HK-2 (cell line): ENCODE measurements around the gene FSTL3.
A peak's percentile ranks its signal among the peaks of the same experiment; 100 is the strongest.
"Not testable (repeated sequence)": the region's sequence is repeated elsewhere in the genome, so short reads cannot be mapped to it uniquely, and the experiment has no call there.

Experiments
- DNase-seq: peaks from one replicate; pipeline ENCODE4 v3.0.0-alpha.2; 2018; ENCODE audit not compliant: unreplicated experiment

Gene FSTL3

GRCh38 chr19:676339-677105, at the start of gene FSTL3:
TSS of gene FSTL3 (plus strand) at chr19:676392. CDS start at chr19:676424, 32 bp downstream.
- DNase-seq: peak; percentile 60

DNA sequence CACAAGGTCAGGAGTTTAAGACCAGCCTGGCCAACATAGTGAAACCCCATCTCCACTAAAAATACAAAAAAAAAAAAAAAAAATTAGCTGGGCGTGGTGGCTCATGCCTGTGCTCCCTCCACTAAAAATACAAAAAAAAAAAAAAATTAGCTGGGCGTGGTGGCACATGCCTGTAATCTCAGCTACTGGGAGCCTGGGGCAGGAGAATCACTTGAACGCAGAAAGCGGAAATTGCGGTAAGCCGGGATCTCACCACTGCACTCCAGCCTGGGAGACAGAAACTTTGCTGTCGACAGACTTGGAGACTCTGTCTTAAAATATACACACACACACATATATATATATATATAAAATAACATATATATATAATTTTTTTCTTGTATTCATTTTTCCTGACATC, 49.6 kb upstream of the FSTL3 start:
- not testable (repeated sequence) for DNase-seq

DNA sequence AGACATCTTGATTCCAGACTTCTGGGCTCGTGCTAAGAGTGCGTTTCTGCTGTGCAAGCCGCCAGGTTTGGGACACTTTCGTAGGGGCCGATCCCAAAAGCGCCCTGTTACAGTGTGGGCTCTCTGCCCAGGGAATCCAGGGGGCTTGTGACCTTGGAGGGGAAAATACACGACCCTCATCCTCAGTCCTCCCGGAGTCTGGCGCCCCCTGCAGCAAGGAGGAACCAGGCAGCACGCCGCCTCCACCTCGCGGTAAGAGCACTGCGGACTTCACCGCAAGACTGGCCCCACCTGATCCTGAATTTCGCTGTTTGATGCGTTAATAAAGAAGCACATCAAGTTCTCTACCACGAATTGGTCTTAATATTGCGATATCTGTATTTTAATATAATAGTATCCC, 48.0 kb upstream of the FSTL3 start:
- DNase-seq: no peak

- DNase-seq: not testable (repeated sequence)
These were observed 46.7 kb upstream of the FSTL3 start for GRCh38 chr19:629515-629914.

DNA sequence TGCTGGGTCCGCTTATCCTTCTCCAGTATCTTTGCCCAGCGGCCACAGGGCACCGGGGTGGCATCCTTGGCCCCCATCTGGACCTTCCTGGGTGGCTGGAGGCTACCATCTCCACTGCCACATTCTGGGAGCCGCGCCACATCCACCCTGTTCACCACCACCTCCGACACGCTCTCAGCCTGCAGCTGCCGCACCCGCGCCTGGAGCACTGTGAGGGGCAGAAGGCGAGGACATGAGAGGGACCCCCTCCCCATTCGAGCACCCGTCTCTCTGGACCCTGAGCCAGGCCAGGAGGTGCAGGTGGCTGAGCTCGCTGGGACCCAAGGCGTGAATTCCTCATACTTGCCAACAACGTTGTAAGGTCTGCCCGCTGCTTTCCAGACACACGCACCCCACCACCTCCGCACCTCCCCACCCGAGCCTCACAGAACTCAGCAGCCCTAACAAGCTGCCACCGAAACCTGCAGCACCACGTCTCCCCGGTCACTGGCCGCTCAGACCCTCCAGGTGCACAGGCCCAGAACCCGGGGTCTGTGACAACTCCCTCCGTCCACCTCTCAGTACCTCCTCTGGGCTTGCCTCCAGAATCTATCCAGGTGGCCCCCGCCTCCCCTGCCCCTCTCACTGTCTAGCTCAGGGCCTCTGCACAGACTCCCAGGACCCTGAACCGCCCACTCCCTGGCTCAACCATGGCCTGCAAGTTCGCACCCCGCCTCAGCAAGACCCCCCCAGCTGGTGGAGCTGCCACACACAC, 46.1 kb upstream of the FSTL3 start:
- DNase-seq: no peak

GRCh38 chr19:632579-633067, 43.6 kb upstream of the FSTL3 start:
- peak; percentile 82 for DNase-seq

DNA sequence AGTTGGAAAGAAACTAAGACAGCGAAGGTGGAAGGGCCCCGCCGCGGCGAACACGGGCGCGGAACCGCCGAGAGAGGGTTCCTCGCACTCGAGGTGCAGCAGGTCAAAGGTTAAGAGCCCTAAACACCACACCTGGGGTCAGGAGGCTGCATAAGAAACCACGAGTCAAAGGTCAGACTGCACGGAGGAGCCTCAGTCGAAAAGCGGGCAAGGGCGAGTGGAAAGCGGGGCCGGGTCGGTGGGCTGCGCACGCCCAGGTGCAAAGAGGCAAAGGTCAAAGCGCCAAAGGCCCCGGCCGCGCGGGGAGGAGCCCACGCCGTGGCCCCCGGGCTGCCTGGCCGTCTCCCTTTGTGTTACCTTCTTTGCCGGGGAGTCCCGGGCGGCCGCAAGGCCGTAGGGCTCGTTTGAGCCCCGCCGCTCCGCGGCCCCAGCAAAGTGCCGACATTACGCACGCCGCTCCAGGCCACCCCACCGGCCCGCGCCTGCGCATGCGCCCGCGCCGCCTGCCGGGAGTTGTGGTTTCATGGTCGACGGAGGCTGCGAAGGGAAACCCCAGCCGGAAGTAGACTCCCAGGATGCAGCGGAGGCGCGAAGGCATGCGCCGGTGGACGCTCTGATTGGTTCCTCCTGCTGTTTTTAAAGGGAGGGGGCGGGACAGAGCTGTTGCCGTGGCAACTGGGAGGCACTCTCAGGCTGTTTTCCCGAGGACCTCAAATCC, 43.0 kb upstream of the FSTL3 start, which contains the start of gene POLRMT:
Gene POLRMT, minus strand, starts transcription at position 470 of the 718 bp plus-strand sequence. Its CDS starts 25 bp downstream, at position 445.
- DNase-seq: peak; percentile 98

GRCh38 chr19:633786-634639, 42.2 kb upstream of the FSTL3 start:
- DNase-seq: no peak

GRCh38 chr19:634975-635652, 41.1 kb upstream of the FSTL3 start:
- no peak for DNase-seq

GRCh38 chr19:638906-639252, 37.3 kb upstream of the FSTL3 start:
- no peak for DNase-seq

GRCh38 chr19:639253-640160, 36.7 kb upstream of the FSTL3 start, which contains the start of gene FGF22:
TSS of gene FGF22 (plus strand) at chr19:639879. CDS start at chr19:639926, 47 bp downstream.
- peak; percentile 95 for DNase-seq

DNA sequence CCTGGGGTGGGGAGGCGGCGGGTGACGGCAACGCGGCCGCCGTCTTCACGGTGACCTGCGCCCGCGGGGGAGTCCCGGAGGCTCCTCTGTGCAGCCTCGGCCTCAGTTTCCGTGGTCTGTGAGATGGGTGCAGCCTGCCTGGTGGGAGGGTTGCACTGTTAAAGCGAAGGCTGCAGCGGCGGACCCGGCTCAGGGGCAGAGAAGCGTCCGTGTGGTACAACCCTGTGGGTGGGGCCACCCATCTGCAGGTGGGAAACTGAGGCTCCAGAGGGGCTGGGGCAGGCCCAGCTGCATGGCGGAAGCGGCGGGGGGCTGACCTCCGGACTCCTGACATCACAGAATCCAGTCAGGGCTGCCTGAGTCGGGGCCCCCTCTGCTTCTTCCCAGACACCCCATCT, 36.0 kb upstream of the FSTL3 start:
- no peak for DNase-seq

DNA sequence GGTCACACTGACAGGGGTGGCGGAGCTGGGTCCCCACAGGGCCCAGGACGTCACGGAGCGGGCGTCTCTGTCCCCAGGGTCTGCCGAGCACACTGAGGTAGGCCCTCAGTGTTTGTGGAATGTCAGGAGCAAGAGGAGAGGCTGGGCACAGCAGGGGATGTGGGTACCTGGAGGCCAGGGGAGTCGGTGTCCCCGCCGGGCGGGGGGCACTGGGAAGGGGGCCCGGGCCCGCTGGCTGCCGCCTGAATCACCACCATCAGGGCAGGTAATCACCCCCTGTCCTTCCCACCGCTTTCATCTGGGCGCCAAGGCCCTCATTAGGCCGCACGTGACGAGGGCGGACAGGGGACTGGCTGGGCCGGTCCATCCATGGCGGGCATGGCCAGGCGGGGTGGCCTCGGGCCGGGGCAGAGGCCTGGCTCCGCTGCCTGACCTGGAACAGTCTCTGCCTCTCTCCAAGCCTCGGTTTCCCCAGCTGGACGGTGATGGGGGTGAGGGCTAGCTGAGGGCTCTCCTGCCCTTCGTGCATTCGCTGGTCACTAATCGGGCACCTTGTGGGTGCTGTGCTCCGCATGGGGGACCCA, 35.5 kb upstream of the FSTL3 start:
- no peak for DNase-seq

GRCh38 chr19:641702-642101, 34.5 kb upstream of the FSTL3 start:
- no peak for DNase-seq

- no peak for DNase-seq
These were observed 33.1 kb upstream of the FSTL3 start for GRCh38 chr19:642767-643727.

DNA sequence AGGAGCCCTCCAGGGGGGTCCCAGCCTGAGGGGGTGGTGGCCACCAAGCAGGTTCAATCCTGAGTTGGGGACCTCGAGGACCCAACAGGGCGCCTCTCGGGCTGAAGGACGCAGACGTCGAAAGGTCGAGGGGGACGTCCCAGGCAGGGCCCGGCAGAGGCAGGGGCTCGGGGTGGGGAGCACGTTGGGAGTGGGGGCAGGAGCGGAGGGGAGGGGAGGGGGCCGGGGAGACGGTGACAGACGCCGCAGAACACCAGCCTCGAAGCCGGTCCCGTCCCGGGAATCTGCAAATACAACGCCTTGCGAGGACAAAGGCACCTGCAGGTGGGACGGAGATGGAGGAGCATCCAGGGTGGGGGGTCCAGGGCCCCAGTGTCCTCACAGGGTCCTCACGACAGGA, 32.5 kb upstream of the FSTL3 start:
- no peak for DNase-seq

- no peak for DNase-seq
These were observed 31.8 kb upstream of the FSTL3 start for GRCh38 chr19:644363-644762.

DNA sequence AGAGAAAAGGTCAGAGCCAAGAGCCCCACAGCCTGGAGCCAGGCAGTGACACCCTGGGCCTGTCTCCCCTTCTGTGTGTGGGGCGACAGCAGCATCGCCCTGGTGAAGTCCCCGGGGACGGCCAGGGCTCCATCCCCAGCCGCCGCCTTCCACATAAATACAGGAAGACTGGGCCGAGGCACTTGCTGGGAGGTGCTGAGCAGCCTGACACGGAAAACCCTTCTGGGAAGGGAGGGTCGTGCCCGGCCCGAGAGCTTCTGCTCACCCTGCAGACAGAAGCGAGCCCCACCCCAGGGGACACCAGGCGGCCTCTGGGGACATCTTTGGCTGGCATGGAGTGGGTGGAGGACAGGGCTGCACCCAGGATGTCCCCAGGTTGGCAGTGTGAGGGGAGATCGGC, 31.4 kb upstream of the FSTL3 start:
- DNase-seq: no peak
